ENCODE measurements around the gene AK6. TPM values are rescaled to one million over a fixed set of nuclear protein-coding genes. Genes with fewer than 3 reads are reported as not detected.
A peak's percentile ranks its signal among the peaks of the same experiment; 100 is the strongest.

The AK6 gene
- total RNA-seq (10 to 100 TPM in 4 of 6 donors, 1 to 10 TPM in 2; 8.4 to 16.3 (median 13.0) TPM), polyA plus RNA-seq (10 to 100 TPM; 27.3 to 28.5 TPM)

DNA sequence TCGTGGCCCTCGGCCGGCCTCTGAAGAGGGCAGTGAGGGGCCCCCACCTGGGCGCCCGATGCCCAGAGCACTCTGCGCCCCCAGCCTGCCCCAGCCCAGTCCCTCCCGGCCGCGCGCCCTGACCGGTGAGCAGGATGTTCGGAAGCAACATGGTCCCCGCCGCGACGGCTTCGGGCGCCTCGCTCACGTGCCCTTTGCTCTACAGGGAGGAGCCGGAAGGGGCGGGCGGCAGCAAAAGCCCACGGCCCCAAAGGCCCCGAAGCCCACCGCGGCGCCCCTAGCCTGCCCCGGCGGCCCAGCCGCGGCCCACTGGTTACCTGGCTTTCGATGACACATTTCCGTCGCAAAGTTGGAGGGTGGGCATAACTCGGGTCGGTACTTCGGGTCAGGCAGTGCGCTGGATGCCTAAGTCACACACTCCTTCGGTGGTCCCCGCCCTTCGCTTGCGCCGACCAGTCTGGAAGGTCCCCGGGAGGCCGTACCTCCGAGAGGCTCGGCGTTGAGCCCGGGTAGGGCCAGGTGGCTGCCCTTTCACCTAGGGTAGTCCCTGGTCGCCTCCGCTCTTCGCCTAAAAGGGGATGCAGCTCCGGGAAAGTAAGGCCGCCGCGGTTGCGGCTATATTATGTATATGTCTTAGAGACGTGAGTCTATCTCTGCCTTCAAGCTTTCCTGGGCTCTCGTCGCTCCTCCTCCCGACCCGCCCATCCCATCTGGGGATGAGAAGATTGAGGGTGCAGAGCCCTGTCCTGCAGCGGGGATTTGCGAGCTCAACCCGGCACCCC is at the start of gene AK6, which contains the start of the genes RAD17 and TAF9:
Gene AK6, minus strand, starts transcription at position 181 of the 782 bp plus-strand sequence. Its CDS starts 30 bp downstream, at position 151.
Gene RAD17, plus strand, starts transcription at position 479 of the 782 bp plus-strand sequence. CDS start 2,391 bp downstream, outside the sequence.
Gene TAF9, minus strand, starts transcription at position 181 of the 782 bp plus-strand sequence. CDS start 3,783 bp downstream, outside the sequence.
- peak within 1 kb of the TSS; percentile 98 to 100 (median 99) for H3K27ac ChIP-seq
- FAIRE-seq (no peak), ATAC-seq (peak; percentile 96 to 99 (median 98)), DNase-seq (peak; percentile 89 to 97 (median 92))
- WGBS, 2 donors = 0% methylated on average over 48 to 66 of the region's 66 CpGs
- H3K9me3 ChIP-seq = no peaks in the 10 kb centered on the region
- intact Hi-C loops (cut with DNase I) = no loop called here
- H3K4me3 ChIP-seq = peak within 1 kb of the TSS; percentile 66 to 85 (median 73)
- TF ChIP-seq, protein P1, sequence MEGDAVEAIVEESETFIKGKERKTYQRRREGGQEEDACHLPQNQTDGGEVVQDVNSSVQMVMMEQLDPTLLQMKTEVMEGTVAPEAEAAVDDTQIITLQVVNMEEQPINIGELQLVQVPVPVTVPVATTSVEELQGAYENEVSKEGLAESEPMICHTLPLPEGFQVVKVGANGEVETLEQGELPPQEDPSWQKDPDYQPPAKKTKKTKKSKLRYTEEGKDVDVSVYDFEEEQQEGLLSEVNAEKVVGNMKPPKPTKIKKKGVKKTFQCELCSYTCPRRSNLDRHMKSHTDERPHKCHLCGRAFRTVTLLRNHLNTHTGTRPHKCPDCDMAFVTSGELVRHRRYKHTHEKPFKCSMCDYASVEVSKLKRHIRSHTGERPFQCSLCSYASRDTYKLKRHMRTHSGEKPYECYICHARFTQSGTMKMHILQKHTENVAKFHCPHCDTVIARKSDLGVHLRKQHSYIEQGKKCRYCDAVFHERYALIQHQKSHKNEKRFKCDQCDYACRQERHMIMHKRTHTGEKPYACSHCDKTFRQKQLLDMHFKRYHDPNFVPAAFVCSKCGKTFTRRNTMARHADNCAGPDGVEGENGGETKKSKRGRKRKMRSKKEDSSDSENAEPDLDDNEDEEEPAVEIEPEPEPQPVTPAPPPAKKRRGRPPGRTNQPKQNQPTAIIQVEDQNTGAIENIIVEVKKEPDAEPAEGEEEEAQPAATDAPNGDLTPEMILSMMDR (IDR thresholded peaks at IDR 0.05) = no peak
- peaks cover 5 to 18% (median 6%) of the 10 kb centered on the region in 3 donors for H3K4me1 ChIP-seq
- H3K36me3 ChIP-seq = peaks cover 0 to 17% (median 9%) of the 10 kb centered on the region in 3 donors
- H3K27me3 ChIP-seq = no peaks in the 10 kb centered on the region

DNA sequence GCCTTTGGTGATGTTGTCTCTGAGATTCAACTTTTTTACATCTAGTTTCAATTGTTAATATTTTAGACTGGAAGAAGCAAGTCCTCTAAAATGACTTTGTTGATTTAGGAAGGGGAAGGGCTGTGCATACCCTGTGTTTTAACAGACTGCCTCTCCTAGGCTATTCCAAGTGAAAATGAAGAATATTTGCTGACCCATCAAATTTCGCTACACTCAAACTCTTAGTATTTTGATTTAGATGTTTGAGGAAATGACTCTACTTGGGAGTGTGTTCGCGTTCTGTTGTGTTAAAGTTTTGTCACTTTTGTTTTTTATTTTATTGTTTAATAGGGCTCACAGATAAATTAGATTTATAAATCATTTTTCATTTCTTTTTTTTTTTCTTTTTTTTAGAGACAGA is 49.2 kb upstream of the AK6 start:
- intact Hi-C loops (cut with DNase I) = loop anchor here in 1 of 3 donors (5.0 kb wide), 1 partner anchor 34 kb away; no protein-coding TSS in a partner anchor
- no peaks in the 10 kb centered on the region for H3K9me3 ChIP-seq
- TF ChIP-seq, protein P1 (IDR thresholded peaks at IDR 0.05) = no peak
- FAIRE-seq (no peak), DNase-seq (no peak), ATAC-seq (no peak)
- peaks cover 0 to 14% (median 0%) of the 10 kb centered on the region in 3 donors for H3K36me3 ChIP-seq
- no peaks in the 10 kb centered on the region for H3K27me3 ChIP-seq
- WGBS, 2 donors = 96 to 97% methylated on average over 3 of the region's 3 CpGs
- peaks cover 0 to 18% (median 4%) of the 10 kb centered on the region in 3 donors for H3K4me1 ChIP-seq
- H3K27ac ChIP-seq = no peak overlapping the region
- no peak overlapping the region for H3K4me3 ChIP-seq

DNA sequence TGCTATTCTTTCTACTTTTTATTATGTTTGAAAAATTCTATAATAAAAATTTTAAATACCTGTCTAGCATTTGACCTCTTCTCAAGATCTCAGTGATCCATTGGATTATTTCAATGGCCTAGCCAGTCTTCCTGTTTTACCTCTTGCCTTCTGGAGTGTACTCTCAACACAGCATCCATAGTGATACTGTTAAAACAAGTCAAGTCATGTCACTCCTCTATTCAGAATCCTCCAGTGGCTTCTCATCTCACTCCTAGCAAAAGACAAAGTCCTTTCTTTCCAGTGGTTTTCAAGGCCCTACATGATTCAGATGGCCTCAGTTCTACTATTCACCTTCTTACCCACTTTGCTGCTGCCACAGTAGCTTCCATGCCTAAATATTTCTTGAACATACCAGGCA is 47.4 kb upstream of the AK6 start:
- intact Hi-C loops (cut with DNase I) = loop anchor here in 1 of 3 donors (5.0 kb wide), 1 partner anchor 36 kb away; no protein-coding TSS in a partner anchor
- Histone ChIP-seq H3K4me3 (peak overlapping the region in 3 of 4 donors; percentile 59 to 66 (median 60)), H3K9me3 (no peaks in the 10 kb centered on the region), H3K4me1 (peaks cover 0 to 18% (median 4%) of the 10 kb centered on the region in 3 donors), H3K27me3 (no peaks in the 10 kb centered on the region), H3K27ac (peak overlapping the region in 3 of 4 donors; percentile 86 to 91 (median 90)), H3K36me3 (peaks cover 0 to 14% (median 0%) of the 10 kb centered on the region in 3 donors)
- DNase-seq (no peak), FAIRE-seq (no peak), ATAC-seq (no peak)
- TF ChIP-seq, protein P1 (IDR thresholded peaks at IDR 0.05) = no peak

DNA sequence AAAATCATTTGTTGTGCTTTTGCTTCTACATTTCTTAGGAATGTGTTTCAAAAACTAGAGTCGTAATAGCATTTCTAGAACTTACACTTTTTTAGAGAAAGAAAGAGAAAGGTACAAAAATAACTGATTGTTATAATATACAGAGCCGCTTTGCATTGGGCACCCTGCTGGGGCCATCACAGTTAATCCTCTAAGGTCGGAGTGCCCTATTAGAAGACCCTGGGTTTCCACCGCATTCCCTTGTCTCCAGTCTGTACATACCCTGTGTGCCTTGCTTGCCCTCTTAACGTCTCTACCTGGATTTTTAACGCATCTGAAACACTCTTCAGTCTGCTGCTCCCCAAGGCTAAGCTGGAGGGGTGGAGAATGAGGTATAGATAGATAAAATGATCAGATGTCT is 46.9 kb upstream of the AK6 start:
- ATAC-seq = peak in 2 of 4 donors; percentile 15 to 22
- no peak for DNase-seq
- FAIRE-seq = no peak
- Histone ChIP-seq H3K4me3 (peak overlapping the region; percentile 38 to 66 (median 60)), H3K27ac (peak overlapping the region in 3 of 4 donors; percentile 86 to 91 (median 90)), H3K36me3 (peaks cover 0 to 14% (median 0%) of the 10 kb centered on the region in 3 donors), H3K4me1 (peaks cover 0 to 17% (median 4%) of the 10 kb centered on the region in 3 donors), H3K27me3 (no peaks in the 10 kb centered on the region), H3K9me3 (no peaks in the 10 kb centered on the region)
- intact Hi-C loops (cut with DNase I) = loop anchor here in 1 of 3 donors (5.0 kb wide), 1 partner anchor 36 kb away; no protein-coding TSS in a partner anchor
- TF ChIP-seq, protein P1 (IDR thresholded peaks at IDR 0.05) = no peak
- WGBS, 2 donors = 18 to 21% methylated on average over 6 of the region's 6 CpGs
